Heart left ventricle (tissue), 16 donors: ENCODE data around the gene SLC7A1. TPM values are rescaled to one million over a fixed set of nuclear protein-coding genes. Genes with fewer than 3 reads are reported as not detected.
"Not testable (repeated sequence)": the region's sequence is repeated elsewhere in the genome, so short reads cannot be mapped to it uniquely, and the experiment has no call there.

Source experiments
- ATAC-seq, 4 donors: fragments of 200-7000 bp; cut with Tn5 transposase; one replicate each; pipeline ENCODE4 v1.9.1; 2020 to 2022; ENCODE audit warnings: moderate library complexity in 4 of 4, mild to moderate bottlenecking in 3 of 4, moderate number of reproducible peaks in 1 of 4
- DNase-seq, 5 donors: peaks; one replicate each; pipeline ENCODE4 v3.0.0-alpha.2; 2020
- H3K27ac ChIP-seq, 12 donors: fragments of 200-600 bp; sonication (generic) in 4 of 12; one replicate each; pipeline versions ENCODE4 v1.5.0 to v1.8.0; 2016 to 2022; ENCODE audit warnings: mild to moderate bottlenecking in 2 of 12
- H3K27me3 ChIP-seq, 9 donors: fragments of 200-600 bp; sonication (generic) in 2 of 9; one replicate each; pipeline versions ENCODE4 v1.5.1 to v1.8.0; 2016 to 2022; ENCODE audit warnings: mild to moderate bottlenecking in 3 of 9
- H3K36me3 ChIP-seq, 9 donors: fragments of 200-600 bp; sonication (generic) in 2 of 9; one replicate each; pipeline versions ENCODE4 v1.5.0 to v1.8.0; 2018 to 2022; ENCODE audit warnings: mild to moderate bottlenecking in 2 of 9
- H3K4me1 ChIP-seq, 12 donors: fragments of 200-600 bp; sonication (generic) in 4 of 12; one replicate each; pipeline versions ENCODE4 v1.5.0 to v1.8.0; 2016 to 2022; ENCODE audit warnings: mild to moderate bottlenecking in 3 of 12
- H3K4me3 ChIP-seq, 12 donors: fragments of 200-600 bp; sonication (generic) in 4 of 12; one replicate each; pipeline versions ENCODE4 v1.5.0 to v1.8.0; 2017 to 2022; ENCODE audit warnings: mild to moderate bottlenecking in 9 of 12, moderate library complexity in 4 of 12
- H3K9me3 ChIP-seq, 12 donors: fragments of 200-600 bp; sonication (generic) in 4 of 12; one replicate each; pipeline versions ENCODE4 v1.5.0 to v1.8.0; 2016 to 2022; ENCODE audit warnings: mild to moderate bottlenecking in 1 of 12
- POLR2A ChIP-seq, 2 donors: fragments of 450-650 bp; IDR thresholded peaks; one replicate each; pipeline ENCODE4 v1.6.1; 2017; ENCODE audit warnings: antibody characterized with exemption in 2 of 2, mild to moderate bottlenecking in 2 of 2, moderate library complexity in 2 of 2
- WGBS, 4 donors: extraction: QIAGEN DNeasy Blood & Tissue Kit in 2 of 4; methylation state at CpG; one replicate each; pipeline versions ENCODE4 v1.1.5 to v1.1.7; 2013 to 2018; 5-methylcytosine and 5-hydroxymethylcytosine counted together
- intact Hi-C, 10 donors: fragments of 100-400 bp; cut with DNase I; formaldehyde crosslinking; loops; one replicate each; pipeline versions ENCODE4 v1.11.1 to v1.14.2; 2022
- long read RNA-seq, 3 donors: library from polyadenylated mRNA; unstranded; transcript quantifications; one replicate each; pipeline ENCODE4 v2.0.0, GENCODE V29; 2020 to 2021
- polyA plus RNA-seq, 2 donors: library from polyadenylated mRNA; stranded (reverse); fragments of 200-250 nt; gene quantifications; one replicate each; pipeline ENCODE4 v1.2.3, GENCODE V29; 2013
- total RNA-seq, 9 donors: library from RNA; depleted of rRNA in 2 of 9; stranded (reverse); fragments of >200 nt in 2 of 9; fragmentation: NEBNext Ultra II Directional in 3 of 9; extraction: Animal tissue kit (Norgen Biotek cat#: 25700) in 3 of 9; gene quantifications; one replicate each; pipeline versions ENCODE4 v1.1.0 to v1.2.4, GENCODE V29; 2016 to 2023
- TF ChIP-seq, protein P1 (sequence below), 12 donors: fragments of 200-600 bp; sonication (generic) in 4 of 12; IDR thresholded peaks; one replicate each; pipeline versions ENCODE4 v1.5.0 to v1.8.0; 2018 to 2022; ENCODE audit warnings: antibody characterized with exemption in 12 of 12, mild to moderate bottlenecking in 5 of 12
- donor health status: ischemic (EF 13 %, LVEDD 7.1; RV severe dilation, severe dysfunction).
- donor health status: healthy with polysubstance abuse.
- donor health status: DM: no; HTN: yes; CAD: no.
- donor health status: DM: no; HTN: no; CAD: no.
- donor health status: ischemic (EF 25% LVEDD 6.9; RV normal size, moderate dysfunction).
- donor health status: ischemic (EF 25% LVEDD 5.7; RV mildly dilated, moderate dysfunction).
- donor health status: healthy.
- donor health status: DM: yes; HTN: yes; CAD: no.
- donor health status: ischemic (EF 35%, LVEDD 5.7; RV mildly dilated, moderate dysfunction).
- donor health status: nonischemic (EF 11% LVEDD 7.7; RV severe dilation, severe dysfunction).
- donor health status: DM: yes; HTN: yes; CAD: no.
- donor health status: PGD.
- donor health status: ischemic (EF 29% LVEDD 5.4; RV normal size, mild dysfunction).
- donor health status: nonischemic (EF 23%, LVEDD 6.1; RV moderate dilation, normal function).

The SLC7A1 gene
- total RNA-seq (10 to 100 TPM in 8 of 9 donors, 1 to 10 TPM in 1; 8.3 to 66.7 (median 14.3) TPM), polyA plus RNA-seq (10 to 100 TPM in 1 of 2 donors, 1 to 10 TPM in 1; 3.5 to 50.4 TPM)
- long read RNA-seq, donor 1, partial matches to known transcripts, result 1 of 13 reads
- long read RNA-seq, donor 1, other reads (novel, unspliced or antisense), result 12 of 13 reads
- long read RNA-seq, donor 2, full-length matches to known transcripts, result 7 of 56 reads
- long read RNA-seq, donor 2, partial matches to known transcripts, result 16 of 56 reads
- long read RNA-seq, donor 2, other reads (novel, unspliced or antisense), result 33 of 56 reads
- long read RNA-seq, donor 3, full-length matches to known transcripts, result 5 of 69 reads
- long read RNA-seq, donor 3, partial matches to known transcripts, result 6 of 69 reads
- long read RNA-seq, donor 3, other reads (novel, unspliced or antisense), result 58 of 69 reads

GRCh38 chr13:29595380-29596063 is at the start of gene SLC7A1:
Gene SLC7A1 (minus strand): TSS chr13:29595688. CDS start chr13:29536188, 59,500 bp downstream.
- WGBS, 4 donors, result 0 to 1% (median 1%) methylated on average over 3 to 98 of the region's 98 CpGs
- peak; percentile 74 to 87 (median 75) for DNase-seq
- intact Hi-C loops, result loop anchor here in 2 of 10 donors (5.0 to 10.0 kb wide), 2 partner anchors 92 to 519 kb away; no protein-coding TSS in a partner anchor

GRCh38 chr13:29640665-29641064 is 45.2 kb upstream of the SLC7A1 start:
- DNase-seq (no peak), ATAC-seq (no peak)
- Histone ChIP-seq H3K36me3 (no peaks in the 10 kb centered on the region), H3K27ac (no peak overlapping the region), H3K9me3 (no peaks in the 10 kb centered on the region), H3K4me3 (no peak overlapping the region), H3K4me1 (no peaks in the 10 kb centered on the region), H3K27me3 (peaks cover 0 to 5% (median 0%) of the 10 kb centered on the region in 9 donors)
- WGBS, 4 donors, result 56 to 62% (median 60%) methylated on average over 4 of the region's 4 CpGs
- intact Hi-C loops, result no loop called here
- TF ChIP-seq, protein P1, sequence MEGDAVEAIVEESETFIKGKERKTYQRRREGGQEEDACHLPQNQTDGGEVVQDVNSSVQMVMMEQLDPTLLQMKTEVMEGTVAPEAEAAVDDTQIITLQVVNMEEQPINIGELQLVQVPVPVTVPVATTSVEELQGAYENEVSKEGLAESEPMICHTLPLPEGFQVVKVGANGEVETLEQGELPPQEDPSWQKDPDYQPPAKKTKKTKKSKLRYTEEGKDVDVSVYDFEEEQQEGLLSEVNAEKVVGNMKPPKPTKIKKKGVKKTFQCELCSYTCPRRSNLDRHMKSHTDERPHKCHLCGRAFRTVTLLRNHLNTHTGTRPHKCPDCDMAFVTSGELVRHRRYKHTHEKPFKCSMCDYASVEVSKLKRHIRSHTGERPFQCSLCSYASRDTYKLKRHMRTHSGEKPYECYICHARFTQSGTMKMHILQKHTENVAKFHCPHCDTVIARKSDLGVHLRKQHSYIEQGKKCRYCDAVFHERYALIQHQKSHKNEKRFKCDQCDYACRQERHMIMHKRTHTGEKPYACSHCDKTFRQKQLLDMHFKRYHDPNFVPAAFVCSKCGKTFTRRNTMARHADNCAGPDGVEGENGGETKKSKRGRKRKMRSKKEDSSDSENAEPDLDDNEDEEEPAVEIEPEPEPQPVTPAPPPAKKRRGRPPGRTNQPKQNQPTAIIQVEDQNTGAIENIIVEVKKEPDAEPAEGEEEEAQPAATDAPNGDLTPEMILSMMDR (IDR thresholded peaks at IDR 0.05), result no peak
- TF ChIP-seq POLR2A (IDR thresholded peaks at IDR 0.05), result no peak

More at GRCh38 chr13:29595380-29596063, at the start of gene SLC7A1:
- H3K36me3 ChIP-seq, result no peaks in the 10 kb centered on the region
- no peak for TF ChIP-seq POLR2A (IDR thresholded peaks at IDR 0.05)
- TF ChIP-seq, protein P1 (IDR thresholded peaks at IDR 0.05), result peak in 1 of 12 donors; percentile 25
- no peaks in the 10 kb centered on the region for H3K9me3 ChIP-seq
- peaks cover 0 to 6% (median 0%) of the 10 kb centered on the region in 9 donors for H3K27me3 ChIP-seq
- H3K27ac ChIP-seq, result peak within 1 kb of the TSS; percentile 7 to 94 (median 82)
- peak; percentile 64 to 95 (median 92) for ATAC-seq
- H3K4me3 ChIP-seq, result peak within 1 kb of the TSS; percentile 51 to 98 (median 81)
- peaks cover 0 to 20% (median 5%) of the 10 kb centered on the region in 12 donors for H3K4me1 ChIP-seq

DNA sequence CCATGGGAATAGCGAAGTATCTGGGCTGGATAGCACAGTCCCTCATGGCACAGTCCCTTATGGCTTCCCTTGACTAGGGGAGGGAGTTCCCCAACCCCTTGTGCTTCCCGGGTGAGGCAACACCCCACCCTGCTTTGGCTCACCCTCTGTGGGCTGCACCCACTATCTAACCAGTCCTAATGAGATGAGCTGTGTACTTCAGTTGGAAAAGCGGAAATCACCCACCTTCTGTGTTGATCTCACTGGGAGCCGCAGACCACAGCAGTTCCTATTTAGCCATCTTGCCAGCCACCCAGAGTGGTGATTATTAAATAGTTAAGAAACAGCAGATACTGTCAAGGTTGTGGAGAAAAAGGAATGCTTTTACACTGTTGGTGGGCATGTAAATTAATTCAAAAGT is 41.3 kb upstream of the SLC7A1 start:
- H3K4me3 ChIP-seq, intact Hi-C loops, ATAC-seq, H3K36me3 ChIP-seq, H3K9me3 ChIP-seq, H3K27me3 ChIP-seq, DNase-seq, H3K27ac ChIP-seq, H3K4me1 ChIP-seq: not testable (repeated sequence)
- 89 to 98% (median 93%) methylated on average over 4 of the region's 4 CpGs for WGBS, 4 donors

GRCh38 chr13:29624997-29625396 is 29.5 kb upstream of the SLC7A1 start:
- intact Hi-C loops, result no loop called here
- Histone ChIP-seq H3K36me3 (no peaks in the 10 kb centered on the region), H3K27ac (no peak overlapping the region), H3K27me3 (no peaks in the 10 kb centered on the region), H3K4me1 (no peaks in the 10 kb centered on the region), H3K9me3 (no peaks in the 10 kb centered on the region), H3K4me3 (no peak overlapping the region)
- 83 to 89% (median 87%) methylated on average over 5 of the region's 5 CpGs for WGBS, 4 donors
- DNase-seq (peak in 1 of 5 donors; percentile 33), ATAC-seq (no peak)
- no peak for TF ChIP-seq POLR2A (IDR thresholded peaks at IDR 0.05)
- TF ChIP-seq, protein P1 (IDR thresholded peaks at IDR 0.05), result no peak
